ENCODE measurements around the gene PRR35. TPM values are rescaled to one million over a fixed set of nuclear protein-coding genes. Genes with fewer than 3 reads are reported as not detected.
A peak's percentile ranks its signal among the peaks of the same experiment; 100 is the strongest.

Gene PRR35
- total RNA-seq, 1 experiment from 2014 or later = not detected

- no peak for DNase-seq (ENCODE audit: low read depth)
Measured at GRCh38 chr16:580141-580945, 20.1 kb downstream of the PRR35 start.

GRCh38 chr16:580946-581498, 20.8 kb downstream of the PRR35 start:
- no peak for DNase-seq (ENCODE audit: low read depth)

- no peak for DNase-seq (ENCODE audit: low read depth)
Measured at GRCh38 chr16:582218-582613, 22.0 kb downstream of the PRR35 start.

- DNase-seq (ENCODE audit: low read depth) = peak; percentile 36
Measured at GRCh38 chr16:582614-583331, 22.6 kb downstream of the PRR35 start.

GRCh38 chr16:583470-583814, 23.2 kb downstream of the PRR35 start:
- no peak for DNase-seq (ENCODE audit: low read depth)

GRCh38 chr16:583815-584591, 23.8 kb downstream of the PRR35 start:
- DNase-seq (ENCODE audit: low read depth) = no peak

GRCh38 chr16:585351-585750, 25.2 kb downstream of the PRR35 start:
- DNase-seq (ENCODE audit: low read depth) = peak; percentile 42

GRCh38 chr16:586047-586644, 26.0 kb downstream of the PRR35 start:
- DNase-seq (ENCODE audit: low read depth) = peak; percentile 39

- DNase-seq (ENCODE audit: low read depth) = peak; percentile 29
Measured at GRCh38 chr16:586645-587590, 26.7 kb downstream of the PRR35 start.

GRCh38 chr16:588639-588888, 28.4 kb downstream of the PRR35 start:
- DNase-seq (ENCODE audit: low read depth) = peak; percentile 66

- peak; percentile 88 for DNase-seq (ENCODE audit: low read depth)
Measured at GRCh38 chr16:588889-589657, 28.9 kb downstream of the PRR35 start.

- peak; percentile 94 for DNase-seq (ENCODE audit: low read depth)
Measured at GRCh38 chr16:589658-590187, 29.5 kb downstream of the PRR35 start, which contains the start of gene RAB40C. Gene RAB40C (plus strand): TSS chr16:590066. CDS start chr16:590292, 226 bp downstream.

GRCh38 chr16:590188-590814, 30.1 kb downstream of the PRR35 start:
- peak; percentile 31 for DNase-seq (ENCODE audit: low read depth)

- no peak for DNase-seq (ENCODE audit: low read depth)
Measured at GRCh38 chr16:590815-591200, 30.6 kb downstream of the PRR35 start.

GRCh38 chr16:591231-591630, 31.0 kb downstream of the PRR35 start:
- no peak for DNase-seq (ENCODE audit: low read depth)

GRCh38 chr16:591892-592517, 31.8 kb downstream of the PRR35 start:
- DNase-seq (ENCODE audit: low read depth) = no peak

GRCh38 chr16:592518-593306, 32.5 kb downstream of the PRR35 start:
- DNase-seq (ENCODE audit: low read depth) = no peak

GRCh38 chr16:593406-593805, 33.2 kb downstream of the PRR35 start:
- no peak for DNase-seq (ENCODE audit: low read depth)
